B cell (primary cell): ENCODE results near the gene CISH. TPM values are rescaled to one million over a fixed set of nuclear protein-coding genes. Genes with fewer than 3 reads are reported as not detected.

Experiments
- ATAC-seq: fragments of 200-7000 bp; cut with Tn5 transposase; one replicate; pipeline ENCODE4 v1.10.0; 2021; ENCODE audit warnings: low read depth, mild to moderate bottlenecking, moderate number of reproducible peaks, moderate library complexity
- CTCF ChIA-PET: fragments of 350-600 bp; sonication (Branson Sonifier 250); formaldehyde crosslinking; loops from one replicate; lab custom pipeline; 2021; ENCODE audit warnings: antibody characterized with exemption, inconsistent platforms; lab: Charles Lee
- POLR2A ChIA-PET: fragments of 350-600 bp; sonication (Branson Sonifier 250); formaldehyde crosslinking; loops from one replicate; lab custom pipeline; 2021; ENCODE audit warnings: antibody characterized with exemption; lab: Charles Lee
- DNase-seq: peaks from one replicate; pipeline ENCODE4 v3.0.0; 2013
- H2AFZ ChIP-seq: 2 replicates; pipeline ENCODE4 v1.6.1; 2012; ENCODE audit warnings: mild to moderate bottlenecking, low read depth, low read length; ENCODE audit not compliant: insufficient read depth, poor library complexity, severe bottlenecking
- H3K27ac ChIP-seq, 2 donors: 1 replicate in 1 of 2; 2 replicates in 1 of 2; pipeline ENCODE4 v1.5.1; 2012 to 2013; ENCODE audit warnings: low read length in 2 of 2, mild to moderate bottlenecking in 2 of 2, moderate library complexity in 1 of 2
- H3K27me3 ChIP-seq, 4 experiments: fragments of 200-600 bp in 1 of 4; sonication (generic) in 1 of 4; replicated peaks in 1 of 4; 1 replicate in 2 of 4; 2 replicates in 2 of 4; pipeline versions ENCODE4 v1.6.1 to v1.7.0; 2013 to 2016; ENCODE audit warnings: low read length in 3 of 4, mild to moderate bottlenecking in 2 of 4, mixed read lengths in 1 of 4, moderate library complexity in 1 of 4; ENCODE audit not compliant: insufficient read depth in 4 of 4, control insufficient read depth in 3 of 4; ENCODE audit errors: control extremely low read depth in 1 of 4
- H3K36me3 ChIP-seq, 2 experiments: replicated peaks in 1 of 2; 1 replicate in 1 of 2; 2 replicates in 1 of 2; pipeline versions ENCODE4 v1.6.1 to v1.7.1; 2013; ENCODE audit warnings: low read length in 1 of 2; ENCODE audit not compliant: insufficient read depth in 2 of 2, control insufficient read depth in 1 of 2; ENCODE audit errors: control extremely low read depth in 1 of 2, extremely low read depth in 1 of 2
- H3K4me1 ChIP-seq, 2 donors: fragments of 200-600 bp in 1 of 2; sonication (generic) in 1 of 2; 1 replicate in 1 of 2; 2 replicates in 1 of 2; pipeline versions ENCODE4 v1.5.1 to v1.6.1; 2013 to 2017; ENCODE audit warnings: low read length in 2 of 2; ENCODE audit not compliant: control insufficient read depth in 2 of 2, insufficient read depth in 2 of 2
- H3K4me2 ChIP-seq: replicated peaks from 2 replicates; pipeline ENCODE3; 2012; ENCODE audit warnings: mild to moderate bottlenecking, low read depth, low read length; ENCODE audit not compliant: poor library complexity, severe bottlenecking
- H3K4me3 ChIP-seq, 5 experiments: fragments of 200-600 bp in 1 of 5; sonication (generic) in 1 of 5; 1 replicate in 3 of 5; 2 replicates in 2 of 5; pipeline versions ENCODE4 v1.5.1 to v1.7.0; 2011 to 2016; ENCODE audit warnings: low read length in 4 of 5, mild to moderate bottlenecking in 4 of 5, low read depth in 2 of 5, control low read depth in 1 of 5, moderate library complexity in 1 of 5; ENCODE audit not compliant: insufficient read depth in 1 of 5; ENCODE audit errors: control extremely low read depth in 1 of 5, extremely low read depth in 1 of 5
- H3K79me2 ChIP-seq: fragments of 200-600 bp; sonication (generic); one replicate; pipeline ENCODE4 v1.6.0; 2016; ENCODE audit warnings: low read length; ENCODE audit not compliant: control insufficient read depth, insufficient read depth
- H3K9ac ChIP-seq: fragments of 200-600 bp; sonication (generic); 2 replicates; pipeline ENCODE4 v1.6.1; 2017; ENCODE audit warnings: mild to moderate bottlenecking, low read length, moderate library complexity
- H3K9me3 ChIP-seq, 3 donors: one replicate each; pipeline versions ENCODE4 v1.6.1 to v1.7.1; 2013; ENCODE audit warnings: low read length in 2 of 3; ENCODE audit not compliant: control insufficient read depth in 2 of 3, insufficient read depth in 1 of 3; ENCODE audit errors: control extremely low read depth in 1 of 3
- H4K20me1 ChIP-seq: 2 replicates; pipeline ENCODE4 v1.6.0; 2012; ENCODE audit warnings: mild to moderate bottlenecking, low read length; ENCODE audit not compliant: insufficient read depth, control insufficient read depth, poor library complexity, severe bottlenecking
- H3K27ac Mint-ChIP-seq: one replicate; pipeline ENCODE4 v1.8.0; 2021; ENCODE audit warnings: mixed read lengths
- H3K27me3 Mint-ChIP-seq: one replicate; pipeline ENCODE4 v1.8.0; 2021; ENCODE audit warnings: mixed read lengths
- H3K4me1 Mint-ChIP-seq: one replicate; pipeline ENCODE4 v1.8.0; 2021; ENCODE audit warnings: mixed read lengths
- H3K4me3 Mint-ChIP-seq: one replicate; pipeline ENCODE4 v1.8.0; 2021; ENCODE audit warnings: mixed read lengths
- H3K9me3 Mint-ChIP-seq: one replicate; pipeline ENCODE4 v1.8.0; 2022; ENCODE audit warnings: mixed read lengths; ENCODE audit not compliant: insufficient read depth
- EZH2 ChIP-seq: IDR thresholded peaks from 2 replicates; pipeline ENCODE4 v1.6.1; 2012; ENCODE audit warnings: borderline replicate concordance, low read depth, mild to moderate bottlenecking, moderate library complexity, low read length; ENCODE audit not compliant: insufficient read depth, poor library complexity, severe bottlenecking
- whole genome bisulfite sequencing: methylation state at CpG from one replicate; pipeline ENCODE4 v1.1.5; 2013; ENCODE audit warnings: missing lambda C conversion rate; ENCODE audit not compliant: insufficient coverage; 5-methylcytosine and 5-hydroxymethylcytosine counted together
- intact Hi-C: fragments of 100-400 bp; cut with micrococcal nuclease; formaldehyde crosslinking; loops from one replicate; pipeline ENCODE4 v1.10.0; 2022
- polyA plus RNA-seq: library from polyadenylated mRNA; depleted of rRNA; stranded (reverse); fragments of >200 nt; gene quantifications from 2 replicates; pipeline ENCODE4 v1.2.3, GENCODE V29; 2012
- total RNA-seq, 2 donors: library from RNA; stranded (reverse); fragments of 120-200 nt in 1 of 2; gene quantifications; 1 replicate in 1 of 2; 2 replicates in 1 of 2; pipeline versions ENCODE4 v1.2.3 to v1.2.4, GENCODE V29; 2013 to 2022
- TF ChIP-seq, protein P1 (sequence below): fragments of 200-600 bp; IDR thresholded peaks from one replicate; pipeline ENCODE4 v1.8.0; 2022; ENCODE audit warnings: antibody characterized with exemption, mild to moderate bottlenecking

Gene CISH
- total and polyA plus RNA-seq, 2 donors (not counting 1 experiment from before 2014, with no cell fraction given): 2.3 to 3.5 TPM

- 66% methylated on average over 5 of the region's 6 CpGs for WGBS
- Mint-ChIP-seq H3K27me3 (no peaks in the 10 kb centered on the region), H3K4me1 (peaks cover 48% of the 10 kb centered on the region), H3K27ac (no peak overlapping the region), H3K9me3 (no peaks in the 10 kb centered on the region), H3K4me3 (peak overlapping the region; percentile 90)
- DNase-seq (no peak), ATAC-seq (no peak)
- Histone ChIP-seq H3K27me3 (no peaks in the 10 kb centered on the region), H4K20me1 (no peaks in the 10 kb centered on the region), H3K4me2 (no peak overlapping the region), H3K36me3 (no peaks in the 10 kb centered on the region), H2AFZ (no peak overlapping the region), H3K79me2 (peaks cover 38% of the 10 kb centered on the region), H3K9me3 (no peaks in the 10 kb centered on the region), H3K9ac (no peak overlapping the region), H3K27ac (no peak overlapping the region), H3K4me1 (peaks cover 31 to 45% of the 10 kb centered on the region in 2 donors), H3K4me3 (no peak overlapping the region)
- POLR2A ChIA-PET: interaction anchor here (2.8 kb wide), 1 partner anchor 43 kb away, joined by 38 read pairs; the partner anchor contains the start of gene HEMK1
- intact Hi-C loops: loop anchor here (1.0 to 10.0 kb wide), 4 partner anchors 44 to 1182 kb away; partner anchors contain the start of genes HEMK1 and ZMYND10
- TF ChIP-seq, protein P1, sequence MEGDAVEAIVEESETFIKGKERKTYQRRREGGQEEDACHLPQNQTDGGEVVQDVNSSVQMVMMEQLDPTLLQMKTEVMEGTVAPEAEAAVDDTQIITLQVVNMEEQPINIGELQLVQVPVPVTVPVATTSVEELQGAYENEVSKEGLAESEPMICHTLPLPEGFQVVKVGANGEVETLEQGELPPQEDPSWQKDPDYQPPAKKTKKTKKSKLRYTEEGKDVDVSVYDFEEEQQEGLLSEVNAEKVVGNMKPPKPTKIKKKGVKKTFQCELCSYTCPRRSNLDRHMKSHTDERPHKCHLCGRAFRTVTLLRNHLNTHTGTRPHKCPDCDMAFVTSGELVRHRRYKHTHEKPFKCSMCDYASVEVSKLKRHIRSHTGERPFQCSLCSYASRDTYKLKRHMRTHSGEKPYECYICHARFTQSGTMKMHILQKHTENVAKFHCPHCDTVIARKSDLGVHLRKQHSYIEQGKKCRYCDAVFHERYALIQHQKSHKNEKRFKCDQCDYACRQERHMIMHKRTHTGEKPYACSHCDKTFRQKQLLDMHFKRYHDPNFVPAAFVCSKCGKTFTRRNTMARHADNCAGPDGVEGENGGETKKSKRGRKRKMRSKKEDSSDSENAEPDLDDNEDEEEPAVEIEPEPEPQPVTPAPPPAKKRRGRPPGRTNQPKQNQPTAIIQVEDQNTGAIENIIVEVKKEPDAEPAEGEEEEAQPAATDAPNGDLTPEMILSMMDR: no peak
- TF ChIP-seq EZH2: no peak
- CTCF ChIA-PET: interaction anchor here (0.6 to 17.6 kb wide), 16 partner anchors 11 to 773 kb away, joined by 3 to 541 read pairs (median 5); partner anchors contain the start of genes C3orf18, HEMK1 and MANF
Measured at GRCh38 chr3:50612970-50613846, 1.6 kb upstream of the CISH start.
